Osteoblast (primary cell): Measurements from ENCODE around the gene AMBP. TPM values are rescaled to one million over a fixed set of nuclear protein-coding genes. Genes with fewer than 3 reads are reported as not detected.

Experiments
- DNase-seq: peaks from one replicate; pipeline ENCODE4 v3.0.0; 2011; ENCODE audit warnings: low spot score, mixed read lengths; ENCODE audit not compliant: insufficient read length; ENCODE audit errors: missing footprints
- H2AFZ ChIP-seq: 2 replicates; pipeline ENCODE4 v1.6.0; 2011; ENCODE audit warnings: mild to moderate bottlenecking, low read length
- H3K27ac ChIP-seq: 2 replicates; pipeline ENCODE4 v1.5.1; 2011; ENCODE audit warnings: mild to moderate bottlenecking, low read depth, low read length, moderate library complexity
- H3K27me3 ChIP-seq: 2 replicates; pipeline ENCODE4 v1.6.0; 2012; ENCODE audit warnings: mild to moderate bottlenecking, control low read depth, inconsistent platforms, low read length, moderate library complexity; ENCODE audit not compliant: insufficient read depth
- H3K36me3 ChIP-seq: 2 replicates; pipeline ENCODE4 v1.5.1; 2011; ENCODE audit warnings: mild to moderate bottlenecking, low read length, control low read depth, moderate library complexity; ENCODE audit not compliant: insufficient read depth
- H3K4me1 ChIP-seq: 2 replicates; pipeline ENCODE4 v1.5.1; 2011; ENCODE audit warnings: mild to moderate bottlenecking, low read length, control low read depth, moderate library complexity; ENCODE audit not compliant: insufficient read depth
- H3K4me2 ChIP-seq: 2 replicates; pipeline ENCODE4 v1.6.0; 2011; ENCODE audit warnings: mild to moderate bottlenecking, low read length; ENCODE audit not compliant: insufficient read depth
- H3K4me3 ChIP-seq: fragments of 200-600 bp; sonication (generic); 3 replicates; pipeline ENCODE4 v1.5.1; 2012; ENCODE audit warnings: mild to moderate bottlenecking, low read length, inconsistent platforms; ENCODE audit not compliant: insufficient read depth
- H3K79me2 ChIP-seq: 2 replicates; pipeline ENCODE4 v1.6.0; 2012; ENCODE audit warnings: mild to moderate bottlenecking, low read length, control low read depth, inconsistent platforms; ENCODE audit not compliant: insufficient read depth
- H3K9me3 ChIP-seq: 2 replicates; pipeline ENCODE4 v1.5.1; 2011; ENCODE audit warnings: low read depth, low read length, control low read depth
- H4K20me1 ChIP-seq: 2 replicates; pipeline ENCODE4 v1.6.0; 2012; ENCODE audit warnings: mild to moderate bottlenecking, low read length, control low read depth; ENCODE audit not compliant: insufficient read depth
- CTCF ChIP-seq: IDR thresholded peaks from 2 replicates; pipeline ENCODE4 v1.5.1; 2011; ENCODE audit warnings: mild to moderate bottlenecking, low read depth, low read length, moderate library complexity; ENCODE audit errors: extremely low read depth
- total RNA-seq: library from RNA; depleted of rRNA; stranded (reverse); fragments of >200 nt; gene quantifications from 2 replicates; pipeline ENCODE4 v1.2.3, GENCODE V29; 2012

AMBP gene
- total RNA-seq, 1 donor = not detected

GRCh38 chr9:114037961-114038723 is 40.0 kb downstream of the AMBP start:
- no peaks in the 10 kb centered on the region for H3K4me1 ChIP-seq
- H3K4me3 ChIP-seq = no peak overlapping the region
- TF ChIP-seq CTCF = no peak
- no peaks in the 10 kb centered on the region for H3K79me2 ChIP-seq
- no peak overlapping the region for H3K27ac ChIP-seq
- H3K36me3 ChIP-seq = peaks cover 41% of the 10 kb centered on the region
- no peak overlapping the region for H2AFZ ChIP-seq
- H3K9me3 ChIP-seq = no peaks in the 10 kb centered on the region
- peak; percentile 41 for DNase-seq
- no peaks in the 10 kb centered on the region for H3K27me3 ChIP-seq
- H3K4me2 ChIP-seq = no peak overlapping the region
- no peaks in the 10 kb centered on the region for H4K20me1 ChIP-seq

- TF ChIP-seq CTCF = no peak
- Histone ChIP-seq H2AFZ (no peak overlapping the region), H3K9me3 (no peaks in the 10 kb centered on the region), H4K20me1 (no peaks in the 10 kb centered on the region), H3K4me1 (no peaks in the 10 kb centered on the region), H3K4me3 (no peak overlapping the region), H3K79me2 (no peaks in the 10 kb centered on the region), H3K27me3 (no peaks in the 10 kb centered on the region), H3K4me2 (no peak overlapping the region), H3K36me3 (peaks cover 44% of the 10 kb centered on the region), H3K27ac (no peak overlapping the region)
- DNase-seq = peak; percentile 3
Measured at GRCh38 chr9:114037249-114037648, 40.9 kb downstream of the AMBP start.

- H2AFZ ChIP-seq = no peak overlapping the region
- no peak for TF ChIP-seq CTCF
- peaks cover 3% of the 10 kb centered on the region for H4K20me1 ChIP-seq
- H3K27ac ChIP-seq = no peak overlapping the region
- DNase-seq = peak; percentile 3
- H3K4me1 ChIP-seq = no peaks in the 10 kb centered on the region
- no peaks in the 10 kb centered on the region for H3K27me3 ChIP-seq
- peaks cover 50% of the 10 kb centered on the region for H3K36me3 ChIP-seq
- no peak overlapping the region for H3K4me2 ChIP-seq
- no peak overlapping the region for H3K4me3 ChIP-seq
- no peaks in the 10 kb centered on the region for H3K9me3 ChIP-seq
- H3K79me2 ChIP-seq = no peaks in the 10 kb centered on the region
Measured at GRCh38 chr9:114035845-114036801, 42.0 kb downstream of the AMBP start.

- no peaks in the 10 kb centered on the region for H3K9me3 ChIP-seq
- H2AFZ ChIP-seq = no peak overlapping the region
- no peaks in the 10 kb centered on the region for H3K27me3 ChIP-seq
- no peak overlapping the region for H3K4me2 ChIP-seq
- peak; percentile 68 for DNase-seq
- no peak overlapping the region for H3K4me3 ChIP-seq
- H3K27ac ChIP-seq = no peak overlapping the region
- no peaks in the 10 kb centered on the region for H3K79me2 ChIP-seq
- H4K20me1 ChIP-seq = peaks cover 10% of the 10 kb centered on the region
- TF ChIP-seq CTCF = no peak
- peaks cover 50% of the 10 kb centered on the region for H3K36me3 ChIP-seq
- no peaks in the 10 kb centered on the region for H3K4me1 ChIP-seq
Measured at GRCh38 chr9:114035221-114035844, 42.8 kb downstream of the AMBP start.
